GM10266 (cell line): Measurements from ENCODE around the gene CC2D1A.

Experiments
- DNase-seq: peaks from one replicate; pipeline ENCODE4 v3.0.0; 2012; ENCODE audit errors: extremely low spot score
- TF ChIP-seq, protein P1 (sequence below): IDR thresholded peaks from 2 replicates; pipeline ENCODE4 v1.5.1; 2012; ENCODE audit warnings: mild to moderate bottlenecking, low read depth; ENCODE audit not compliant: control insufficient read depth, insufficient read depth; ENCODE audit errors: missing control alignments

Gene CC2D1A

DNA sequence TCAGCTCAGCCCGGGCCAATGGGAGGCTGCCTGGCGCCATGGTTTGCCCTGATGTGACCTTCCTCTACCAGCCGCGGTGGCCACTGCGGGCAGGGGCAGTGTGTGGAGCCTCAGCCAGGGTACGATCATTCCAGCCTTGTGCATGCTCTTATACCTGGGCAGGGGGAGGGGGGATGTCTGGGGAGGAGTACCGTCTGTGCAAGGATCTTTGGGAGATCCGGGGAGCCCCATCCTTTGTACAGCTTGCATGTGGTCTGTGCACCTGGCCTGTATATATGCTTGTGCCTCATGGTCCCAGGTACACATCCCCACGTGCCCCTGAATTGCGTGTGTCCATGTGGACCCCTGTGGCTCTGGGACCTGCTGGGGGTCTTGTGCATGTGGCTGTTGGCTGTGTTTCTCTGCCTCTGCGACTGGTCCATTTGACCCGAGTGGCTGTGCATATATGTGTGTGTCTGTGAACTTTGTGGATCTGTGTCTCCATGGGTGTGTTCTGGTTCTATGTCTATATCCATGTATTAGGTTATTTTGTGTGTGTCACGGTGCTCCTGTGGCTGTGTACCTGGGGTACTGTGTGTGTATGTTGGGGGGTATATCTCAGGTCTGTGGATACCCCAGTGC, 41.8 kb upstream of the CC2D1A start:
- DNase-seq, result no peak
- TF ChIP-seq, protein P1, sequence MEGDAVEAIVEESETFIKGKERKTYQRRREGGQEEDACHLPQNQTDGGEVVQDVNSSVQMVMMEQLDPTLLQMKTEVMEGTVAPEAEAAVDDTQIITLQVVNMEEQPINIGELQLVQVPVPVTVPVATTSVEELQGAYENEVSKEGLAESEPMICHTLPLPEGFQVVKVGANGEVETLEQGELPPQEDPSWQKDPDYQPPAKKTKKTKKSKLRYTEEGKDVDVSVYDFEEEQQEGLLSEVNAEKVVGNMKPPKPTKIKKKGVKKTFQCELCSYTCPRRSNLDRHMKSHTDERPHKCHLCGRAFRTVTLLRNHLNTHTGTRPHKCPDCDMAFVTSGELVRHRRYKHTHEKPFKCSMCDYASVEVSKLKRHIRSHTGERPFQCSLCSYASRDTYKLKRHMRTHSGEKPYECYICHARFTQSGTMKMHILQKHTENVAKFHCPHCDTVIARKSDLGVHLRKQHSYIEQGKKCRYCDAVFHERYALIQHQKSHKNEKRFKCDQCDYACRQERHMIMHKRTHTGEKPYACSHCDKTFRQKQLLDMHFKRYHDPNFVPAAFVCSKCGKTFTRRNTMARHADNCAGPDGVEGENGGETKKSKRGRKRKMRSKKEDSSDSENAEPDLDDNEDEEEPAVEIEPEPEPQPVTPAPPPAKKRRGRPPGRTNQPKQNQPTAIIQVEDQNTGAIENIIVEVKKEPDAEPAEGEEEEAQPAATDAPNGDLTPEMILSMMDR, result no peak

- TF ChIP-seq, protein P1, result no peak
- peak; percentile 43 for DNase-seq
Measured at GRCh38 chr19:13864667-13865570, 41.1 kb upstream of the CC2D1A start.

DNA sequence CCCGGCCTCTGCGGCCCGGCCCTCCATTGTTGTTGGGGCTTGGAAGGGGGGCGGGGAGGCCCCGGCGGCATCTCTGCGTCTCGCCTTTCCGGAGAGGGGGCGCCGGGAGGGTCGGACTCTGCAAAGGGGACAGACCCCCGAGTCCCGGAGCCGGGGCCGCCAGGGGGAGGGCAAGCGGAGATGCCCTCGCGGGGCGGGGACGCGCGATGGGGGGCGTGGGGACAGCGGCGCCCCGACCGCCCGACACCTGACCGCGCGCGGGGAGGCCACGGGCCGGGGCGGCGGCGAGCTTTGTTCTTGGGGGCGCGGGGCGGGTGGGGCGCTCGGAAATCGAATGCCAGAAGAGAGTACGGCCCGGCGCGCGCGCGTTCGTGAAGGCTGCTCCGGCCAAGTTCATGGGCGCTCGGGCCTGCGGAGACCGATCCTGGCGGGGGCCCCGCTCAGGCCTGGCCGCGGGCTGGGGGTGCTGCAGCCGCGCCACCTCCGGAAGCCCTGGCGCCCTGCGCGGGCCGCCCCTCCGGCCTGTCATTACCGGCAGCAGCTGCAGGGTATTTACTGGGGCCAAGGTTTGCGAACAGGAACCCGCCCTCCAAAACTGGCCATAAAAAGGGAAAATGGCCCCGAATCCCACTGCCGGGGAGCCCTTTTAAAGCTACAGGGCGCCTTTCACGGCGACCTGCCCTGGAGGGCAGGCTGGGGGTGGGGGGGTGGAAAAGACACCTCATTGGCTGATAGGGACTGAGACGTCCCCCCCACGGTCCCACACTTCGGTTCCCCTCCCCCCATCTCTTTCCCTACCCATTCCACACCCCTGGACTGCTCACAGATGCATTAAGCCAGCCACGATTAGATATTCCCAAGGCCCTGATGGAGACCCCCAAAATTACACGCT, 40.2 kb upstream of the CC2D1A start:
- TF ChIP-seq, protein P1, result no peak
- DNase-seq, result peak; percentile 77

- DNase-seq, result no peak
- TF ChIP-seq, protein P1, result no peak
Measured at GRCh38 chr19:13866463-13867046, 39.4 kb upstream of the CC2D1A start.

DNA sequence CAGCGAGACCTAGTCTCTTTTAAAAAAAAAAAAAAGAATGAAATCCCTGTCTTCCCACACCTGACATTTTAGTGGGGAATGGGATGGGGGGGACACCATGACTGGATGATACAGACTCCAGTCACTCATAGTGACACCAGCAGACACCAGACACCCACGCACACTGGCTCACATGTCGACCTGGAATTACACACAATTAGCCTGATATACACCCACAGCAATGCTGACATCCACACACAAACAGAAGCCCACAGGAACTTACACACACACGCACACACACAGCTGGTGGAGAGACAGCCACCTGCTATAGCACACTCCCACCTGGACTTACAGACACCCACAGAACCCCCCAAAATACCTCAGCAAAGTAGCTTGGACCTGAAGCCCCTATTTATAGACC, 37.3 kb upstream of the CC2D1A start:
- TF ChIP-seq, protein P1, result no peak
- no peak for DNase-seq

GRCh38 chr19:13869281-13869680, 36.7 kb upstream of the CC2D1A start:
- TF ChIP-seq, protein P1, result no peak
- DNase-seq, result no peak
